Left renal pelvis (tissue), 4 donors: ENCODE results near the gene ZMAT2. TPM values are rescaled to one million over a fixed set of nuclear protein-coding genes. Genes with fewer than 3 reads are reported as not detected.
A peak's percentile ranks its signal among the peaks of the same experiment; 100 is the strongest.
"Not testable (repeated sequence)": the region's sequence is repeated elsewhere in the genome, so short reads cannot be mapped to it uniquely, and the experiment has no call there.

ENCODE experiments used
- DNase-seq, 4 donors: peaks; one replicate each; pipeline ENCODE4 v3.0.0-alpha.2; 2013; ENCODE audit warnings: low read depth in 4 of 4, low spot score in 3 of 4
- polyA plus RNA-seq, 4 donors: library from polyadenylated mRNA; unstranded; fragments of 120-200 nt; gene quantifications; one replicate each; pipeline ENCODE4 v1.2.1, GENCODE V29; 2013; ENCODE audit not compliant: insufficient read length in 4 of 4

The ZMAT2 gene
- polyA plus RNA-seq, 4 donors = 89.2 to 147 (median 112) TPM

DNA sequence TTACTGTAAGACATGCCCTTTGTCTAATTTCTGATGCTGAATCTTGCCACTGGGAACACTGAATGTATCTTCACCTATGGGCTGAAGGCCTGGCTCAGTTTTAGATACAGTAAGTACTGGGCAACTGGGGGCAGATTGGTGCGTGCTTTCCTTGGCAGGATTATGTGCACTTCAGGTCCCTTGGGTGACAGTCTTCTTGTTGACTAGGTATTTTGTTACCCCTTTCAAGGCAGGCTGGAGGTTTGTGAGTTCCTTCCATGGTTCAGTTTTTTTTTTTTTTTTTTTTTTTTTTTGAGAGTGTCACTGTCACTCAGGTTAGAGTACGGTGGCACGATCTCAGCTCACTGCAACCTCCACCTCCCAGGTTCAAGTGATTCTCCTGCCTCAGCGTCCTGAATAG lies 7.6 kb downstream of the ZMAT2 start:
- DNase-seq = no peak

- DNase-seq = not testable (repeated sequence)
These were observed 8.5 kb downstream of the ZMAT2 start for GRCh38 chr5:140708787-140709186.

DNA sequence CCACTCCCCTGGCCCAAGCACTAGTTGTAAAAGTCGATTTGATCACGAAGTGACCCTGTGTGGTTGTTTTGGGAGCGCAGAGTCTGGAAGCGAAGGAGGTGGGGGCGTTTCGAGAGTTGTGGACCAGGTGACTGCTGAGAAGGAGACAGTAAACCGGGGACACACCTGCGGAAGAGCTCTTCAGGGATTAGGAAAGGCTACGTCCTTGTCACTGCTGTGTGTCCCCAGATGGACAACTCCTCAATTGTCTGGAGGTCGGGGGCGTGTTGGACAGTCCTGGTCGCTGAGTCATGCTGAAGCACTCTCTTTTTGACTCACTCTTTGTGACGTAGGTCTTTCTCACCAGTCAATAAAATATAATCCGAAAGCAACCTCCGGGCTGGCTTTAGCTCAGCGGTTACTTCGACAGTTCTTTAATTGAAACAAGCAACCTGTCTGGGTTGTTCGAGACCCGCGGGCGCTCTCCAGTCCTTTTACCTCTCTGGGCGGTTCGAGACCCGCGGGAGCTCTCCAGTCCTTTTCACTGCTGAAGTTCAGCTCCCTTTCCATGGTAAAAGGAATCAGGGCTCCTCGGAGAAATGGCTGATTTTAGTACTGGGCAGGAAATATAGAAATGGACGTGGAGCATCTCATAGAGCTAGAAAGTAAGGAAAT lies 10.8 kb downstream of the ZMAT2 start:
- DNase-seq = peak; percentile 58 to 75 (median 64)

DNA sequence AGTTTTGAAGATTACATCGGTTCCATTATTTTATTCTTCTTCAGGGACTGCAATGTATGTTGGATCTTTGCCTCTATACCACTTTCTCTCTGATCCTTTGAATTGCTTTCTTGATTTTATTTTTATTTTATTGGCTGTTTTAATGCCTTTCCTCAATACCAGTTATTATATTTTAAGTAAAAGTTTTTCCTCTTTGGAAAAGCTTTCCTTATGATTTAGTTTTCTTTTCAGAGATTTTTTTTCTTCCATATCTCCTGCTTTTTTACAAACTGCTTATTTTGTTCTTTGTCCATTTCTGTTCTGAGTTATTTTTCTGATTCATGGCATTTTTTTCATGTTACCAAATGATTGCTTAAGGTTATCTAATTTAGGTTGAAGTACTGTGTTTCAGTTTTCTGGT lies 11.5 kb downstream of the ZMAT2 start:
- no peak for DNase-seq

DNA sequence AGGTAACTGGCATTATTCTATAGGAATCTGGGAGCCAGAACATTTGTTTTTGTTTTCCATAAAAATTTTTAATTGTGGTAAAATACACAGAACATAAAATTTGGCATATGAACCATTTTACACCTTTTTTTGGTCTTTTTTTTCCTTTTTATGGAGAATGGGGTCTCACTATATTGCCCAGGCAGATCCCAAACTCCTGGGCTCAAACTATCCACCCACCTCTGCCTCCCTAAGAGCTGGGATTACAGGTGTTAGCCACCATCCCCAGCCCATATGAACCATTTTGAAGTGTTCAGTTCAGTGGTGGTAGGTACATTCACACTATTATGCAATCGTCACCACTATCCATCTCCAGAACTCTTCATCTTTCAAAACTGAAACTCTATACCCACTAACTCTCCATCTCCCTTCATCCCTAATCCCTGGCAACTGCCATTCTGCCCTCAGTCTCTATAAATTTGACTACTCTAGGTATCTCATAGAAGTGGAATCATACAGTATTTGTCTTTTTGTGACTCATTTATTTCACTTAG lies 13.4 kb downstream of the ZMAT2 start:
- no peak for DNase-seq

DNA sequence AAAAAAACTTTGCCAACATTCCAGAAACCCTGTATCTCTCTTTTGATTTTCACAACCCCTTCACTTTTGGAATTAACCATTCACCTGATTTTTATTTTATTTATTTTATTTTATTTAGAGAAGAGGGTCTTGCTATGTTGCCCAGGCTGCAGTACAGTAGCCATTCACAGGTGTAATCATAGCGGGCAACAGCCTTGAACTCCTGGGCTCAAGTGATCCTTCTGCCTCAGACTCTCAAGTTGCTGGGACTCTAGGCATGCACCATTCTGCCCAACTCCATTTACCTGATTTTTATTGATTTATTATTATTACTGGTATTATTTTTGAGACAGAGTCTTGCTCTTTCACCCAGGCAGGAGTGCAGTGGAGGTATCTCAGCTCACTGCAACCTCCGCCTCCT lies 16.0 kb downstream of the ZMAT2 start:
- not testable (repeated sequence) for DNase-seq

DNA sequence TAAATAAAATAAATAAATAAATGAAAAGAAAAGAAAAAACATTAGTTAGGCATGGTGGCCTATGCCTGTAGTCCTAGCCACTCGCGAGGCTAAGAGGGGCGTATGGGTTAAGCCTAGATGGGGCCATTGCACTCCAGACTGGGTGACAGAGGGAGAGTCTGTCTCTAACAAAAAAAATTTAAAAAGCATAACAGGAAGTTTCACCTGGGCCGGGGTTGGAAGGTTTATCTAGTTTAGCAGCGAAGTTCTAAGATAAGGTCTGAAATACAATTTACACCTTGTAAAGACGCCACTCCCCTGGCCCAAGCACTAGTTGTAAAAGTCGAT lies 18.0 kb downstream of the ZMAT2 start:
- DNase-seq = no peak

DNA sequence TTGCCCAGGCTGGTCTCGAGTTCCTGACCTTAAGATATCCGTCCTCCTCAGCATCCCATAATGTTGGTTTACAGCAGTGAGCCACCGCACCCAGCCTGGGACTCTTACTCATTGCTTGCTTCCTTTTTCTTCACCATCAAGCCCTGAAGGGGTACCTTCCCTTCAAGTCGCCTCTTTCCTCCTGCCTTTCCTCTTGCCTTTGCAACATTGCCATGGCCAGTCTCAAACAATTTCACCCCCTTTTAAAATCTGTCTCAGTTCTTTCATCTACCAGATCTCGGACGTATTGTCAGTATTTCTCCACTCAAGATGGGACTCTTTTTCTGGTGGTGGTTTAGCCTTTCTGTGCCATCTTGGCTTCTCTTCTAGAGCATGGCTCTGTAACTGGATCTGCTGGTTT lies 20.5 kb downstream of the ZMAT2 start:
- DNase-seq = not testable (repeated sequence)

DNA sequence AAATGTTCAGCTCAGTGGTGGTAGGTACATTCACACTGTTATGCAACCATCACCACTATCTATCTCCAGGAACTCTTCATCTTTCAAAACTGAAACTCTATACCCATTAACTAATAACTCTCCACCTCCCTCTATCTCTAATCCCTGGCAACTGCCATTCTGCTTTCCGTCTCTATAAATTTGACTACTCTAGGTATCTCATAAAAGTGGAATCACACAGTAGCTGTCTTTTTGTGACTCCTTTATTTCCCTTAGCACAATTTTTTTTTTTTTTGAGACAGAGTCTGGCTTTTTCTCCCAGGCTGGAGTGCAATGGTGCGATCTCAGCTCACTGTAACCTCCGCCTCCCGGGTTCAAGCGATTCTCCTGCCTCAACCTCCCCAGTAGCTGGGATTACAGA lies 21.1 kb downstream of the ZMAT2 start:
- DNase-seq = not testable (repeated sequence)

DNA sequence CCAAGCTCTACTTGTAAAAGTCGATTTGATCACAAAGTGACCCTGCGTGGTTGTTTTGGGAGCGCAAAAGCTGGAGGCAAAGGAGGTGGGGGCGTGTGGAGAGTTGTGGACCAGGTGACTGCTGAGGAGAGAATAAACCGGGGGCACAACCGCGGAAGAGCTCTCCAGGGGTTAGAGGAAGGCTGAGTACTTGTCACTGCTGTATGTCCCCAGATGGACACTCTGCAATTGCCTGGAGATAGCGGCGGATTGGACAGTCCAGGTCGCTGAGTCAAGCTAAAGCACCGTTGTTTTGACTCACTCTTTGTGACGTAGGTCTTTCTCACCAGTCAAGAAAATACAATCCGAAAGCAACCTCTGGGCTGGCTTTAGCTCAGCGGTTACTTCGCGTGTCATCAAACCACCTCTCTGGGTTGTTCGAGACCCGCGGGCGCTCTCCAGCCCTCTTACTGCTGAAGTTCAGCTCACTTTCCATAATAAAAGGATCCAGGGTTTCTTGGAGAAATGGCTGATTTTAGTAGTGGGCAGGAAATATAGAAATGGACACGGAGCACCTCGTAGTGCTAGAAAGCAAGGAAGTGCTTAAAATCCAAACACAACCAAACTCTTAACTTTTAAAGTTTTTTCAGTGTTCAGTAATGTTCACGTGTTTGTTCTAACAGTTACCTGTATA lies 25.7 kb downstream of the ZMAT2 start:
- peak in 1 of 4 donors; percentile 14 for DNase-seq

DNA sequence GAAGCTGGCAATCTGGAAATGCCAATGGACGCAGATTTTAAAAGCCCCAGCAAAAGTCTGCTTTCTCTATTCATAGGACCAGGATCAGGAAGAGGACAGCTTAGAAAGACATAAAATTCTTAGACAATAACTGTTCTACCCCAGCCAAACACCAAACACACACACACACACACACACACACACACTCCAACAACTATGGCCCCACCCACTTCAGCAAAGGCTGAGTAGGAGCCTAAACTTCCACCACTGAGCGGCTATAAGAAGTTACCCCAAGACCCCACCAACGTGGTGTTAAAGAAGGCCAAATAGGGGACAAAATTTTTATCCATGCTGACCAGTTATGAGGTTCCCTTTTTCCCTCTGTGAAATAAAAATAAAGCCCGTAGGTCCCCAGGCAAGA lies 32.9 kb downstream of the ZMAT2 start:
- no peak for DNase-seq

DNA sequence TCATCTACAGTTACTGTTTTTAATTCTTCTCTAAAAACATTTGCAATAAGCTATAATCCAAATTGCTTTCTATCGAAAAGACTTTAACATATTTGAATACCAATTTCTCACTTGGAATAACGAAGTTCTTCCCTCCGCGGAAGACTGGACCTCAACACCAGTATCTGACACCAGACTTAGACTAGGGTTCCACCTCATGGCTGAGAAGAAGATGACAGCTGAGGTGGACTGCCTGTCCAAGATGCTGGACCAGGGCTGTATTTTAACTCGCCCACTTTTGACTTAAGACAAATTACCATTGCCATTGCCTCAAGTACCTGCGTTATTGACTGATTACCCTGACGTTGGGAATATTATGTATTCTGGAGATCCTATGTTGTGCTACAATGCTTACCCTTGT lies 34.1 kb downstream of the ZMAT2 start:
- no peak for DNase-seq

DNA sequence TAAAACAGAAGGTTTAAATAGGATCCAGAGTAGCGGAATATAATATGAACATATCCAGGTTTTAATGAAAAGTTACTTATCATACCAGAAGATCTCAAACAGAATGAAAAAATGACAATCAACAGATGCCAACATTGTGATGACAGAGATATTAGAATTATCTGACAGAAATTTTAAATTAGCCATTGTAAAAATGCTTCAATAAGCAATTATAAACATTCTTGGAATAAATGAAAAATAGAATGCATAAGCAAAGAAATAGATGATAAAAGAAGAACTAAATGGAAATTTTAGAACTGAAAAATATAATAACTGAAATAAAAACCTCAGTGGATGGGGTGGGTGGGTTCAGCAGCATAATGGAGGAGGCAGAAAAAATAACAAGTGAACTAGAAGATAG lies 37.2 kb downstream of the ZMAT2 start:
- DNase-seq = no peak

GRCh38 chr5:140741967-140742366 lies 41.7 kb downstream of the ZMAT2 start:
- no peak for DNase-seq

- DNase-seq = no peak
These were observed 53.3 kb downstream of the ZMAT2 start for GRCh38 chr5:140753561-140753960.

Other genes starting within 250 kb of the ZMAT2 start
- 10 to 100 TPM in 2 of 4 donors, 1 to 10 TPM in 2; 6.2 to 14.5 (median 10.2) TPM for gene EIF4EBP3, start 152.8 kb upstream of the ZMAT2 start, polyA plus RNA-seq
- gene SRA1, start 143.0 kb upstream of the ZMAT2 start, polyA plus RNA-seq = 10 to 100 TPM; 21.8 to 32.0 (median 27.9) TPM
- gene APBB3, start 135.8 kb upstream of the ZMAT2 start, polyA plus RNA-seq = 10 to 100 TPM; 29.7 to 57.1 (median 37.1) TPM
- gene SLC35A4, start 135.6 kb upstream of the ZMAT2 start, polyA plus RNA-seq = 10 to 100 TPM; 62.3 to 85.7 (median 78.9) TPM
- 10 to 100 TPM in 2 of 4 donors, 1 to 10 TPM in 2; 9.1 to 52.7 (median 9.9) TPM for gene CD14, start 67.3 kb upstream of the ZMAT2 start, polyA plus RNA-seq
- gene TMCO6, start 61.0 kb upstream of the ZMAT2 start, polyA plus RNA-seq = 10 to 100 TPM; 10.2 to 23.4 (median 15.0) TPM
- 10 to 100 TPM; 49.2 to 94.6 (median 74.6) TPM for gene NDUFA2, start 52.8 kb upstream of the ZMAT2 start, polyA plus RNA-seq
- 100 to 1,000 TPM; 116 to 186 (median 162) TPM for gene IK, start 52.6 kb upstream of the ZMAT2 start, polyA plus RNA-seq
- 10 to 100 TPM; 11.9 to 20.6 (median 14.4) TPM for gene WDR55, start 35.5 kb upstream of the ZMAT2 start, polyA plus RNA-seq
- gene DND1, start 26.9 kb upstream of the ZMAT2 start, polyA plus RNA-seq = under 1 TPM in 3 of 4 donors, not detected in 1; 0.10 to 0.37 (median 0.24) TPM
- 10 to 100 TPM; 55.2 to 81.9 (median 67.2) TPM for gene HARS1, start 9.1 kb upstream of the ZMAT2 start, polyA plus RNA-seq
- 10 to 100 TPM; 32.2 to 55.7 (median 45.6) TPM for gene HARS2, start 9.0 kb upstream of the ZMAT2 start, polyA plus RNA-seq
- under 1 TPM in 2 of 4 donors, not detected in 2; 0.03 to 0.06 TPM for gene PCDHA1, start 85.7 kb downstream of the ZMAT2 start, polyA plus RNA-seq
- gene PCDHA2, start 94.4 kb downstream of the ZMAT2 start, polyA plus RNA-seq = under 1 TPM; 0.19 to 0.61 (median 0.32) TPM
- gene PCDHA3, start 100.6 kb downstream of the ZMAT2 start, polyA plus RNA-seq = under 1 TPM; 0.27 to 0.74 (median 0.35) TPM
- gene PCDHA4, start 106.6 kb downstream of the ZMAT2 start, polyA plus RNA-seq = 1 to 10 TPM in 2 of 4 donors, under 1 TPM in 2; 0.37 to 1.5 (median 0.86) TPM
- under 1 TPM in 2 of 4 donors, not detected in 2; 0.11 to 0.22 TPM for gene PCDHA5, start 121.2 kb downstream of the ZMAT2 start, polyA plus RNA-seq
- gene PCDHA6, start 127.5 kb downstream of the ZMAT2 start, polyA plus RNA-seq = under 1 TPM; 0.26 to 0.79 (median 0.46) TPM
- gene PCDHA7, start 133.8 kb downstream of the ZMAT2 start, polyA plus RNA-seq = under 1 TPM; 0.14 to 0.52 (median 0.33) TPM
- gene PCDHA8, start 140.7 kb downstream of the ZMAT2 start, polyA plus RNA-seq = under 1 TPM in 3 of 4 donors, not detected in 1; 0.08 to 0.22 (median 0.11) TPM
- gene PCDHA9, start 147.9 kb downstream of the ZMAT2 start, polyA plus RNA-seq = under 1 TPM in 3 of 4 donors, not detected in 1; 0.03 to 0.12 (median 0.06) TPM
- 1 to 10 TPM in 1 of 4 donors, under 1 TPM in 3; 0.10 to 1.4 (median 0.65) TPM for gene PCDHA10, start 155.4 kb downstream of the ZMAT2 start, polyA plus RNA-seq
- under 1 TPM; 0.17 to 0.38 (median 0.24) TPM for gene PCDHA11, start 168.5 kb downstream of the ZMAT2 start, polyA plus RNA-seq
- under 1 TPM; 0.04 to 0.82 (median 0.14) TPM for gene PCDHA12, start 174.9 kb downstream of the ZMAT2 start, polyA plus RNA-seq
- under 1 TPM in 3 of 4 donors, not detected in 1; 0.07 to 0.33 (median 0.09) TPM for gene PCDHA13, start 181.7 kb downstream of the ZMAT2 start, polyA plus RNA-seq
- gene PCDHAC1, start 225.9 kb downstream of the ZMAT2 start, polyA plus RNA-seq = under 1 TPM; 0.09 to 0.52 (median 0.11) TPM